HG03520 (cell line): ENCODE results near the gene GADD45GIP1.

ENCODE experiments used
- ATAC-seq: cut with Tn5 transposase; IDR thresholded peaks from one replicate; pipeline ENCODE4 v1.9.1; 2021; ENCODE audit warnings: mild to moderate bottlenecking, moderate library complexity; ENCODE audit not compliant: unreplicated experiment

Gene GADD45GIP1

DNA sequence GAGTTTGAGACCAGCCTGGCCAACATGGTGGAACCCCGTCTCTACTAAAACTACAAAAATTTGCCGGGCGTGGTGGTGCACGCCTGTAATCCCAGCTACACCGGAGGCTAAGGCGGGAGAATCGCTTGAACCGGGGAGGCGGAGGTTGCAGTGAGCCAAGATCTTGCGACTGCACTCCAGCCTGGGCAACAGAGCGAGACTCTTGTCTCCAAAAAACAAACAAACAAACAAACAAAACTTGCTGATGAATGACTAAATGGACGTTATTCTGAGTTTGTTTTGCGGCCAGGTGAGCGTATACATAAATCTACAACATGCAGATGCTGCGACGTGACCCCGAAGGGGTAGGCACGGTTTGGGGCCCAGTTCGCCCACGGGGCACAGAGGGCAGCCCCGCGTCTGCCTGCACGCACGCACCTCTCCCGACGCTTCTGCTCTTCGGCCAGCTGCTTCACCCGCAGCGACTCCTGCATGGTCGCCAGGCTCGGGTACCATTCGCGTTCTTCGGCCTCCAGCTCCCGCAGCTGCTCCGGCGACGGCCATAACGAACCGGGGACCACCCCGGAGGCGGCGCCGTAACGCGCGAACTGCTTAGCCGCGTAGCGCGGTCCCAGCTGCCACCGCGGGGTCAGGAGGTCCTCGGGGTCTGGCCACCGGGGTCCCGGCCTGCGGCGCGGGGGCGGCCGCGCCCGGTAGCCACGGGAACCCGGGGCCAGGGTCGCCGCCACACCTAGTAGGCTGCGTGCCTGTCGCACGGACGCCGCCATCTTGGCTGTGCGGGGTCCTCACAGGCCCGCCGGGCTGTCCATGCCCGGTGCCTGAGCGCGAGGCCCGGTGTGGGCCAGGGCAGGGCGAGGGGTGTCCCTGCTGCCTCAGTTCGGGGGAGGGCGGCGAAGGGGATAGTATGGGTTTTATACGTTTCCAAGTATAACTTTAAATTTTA is at the start of gene GADD45GIP1:
Gene GADD45GIP1 (minus strand): TSS at position 778 of the 943 bp plus-strand sequence. CDS start 11 bp downstream, at position 767.
- ATAC-seq: peak; percentile 70

DNA sequence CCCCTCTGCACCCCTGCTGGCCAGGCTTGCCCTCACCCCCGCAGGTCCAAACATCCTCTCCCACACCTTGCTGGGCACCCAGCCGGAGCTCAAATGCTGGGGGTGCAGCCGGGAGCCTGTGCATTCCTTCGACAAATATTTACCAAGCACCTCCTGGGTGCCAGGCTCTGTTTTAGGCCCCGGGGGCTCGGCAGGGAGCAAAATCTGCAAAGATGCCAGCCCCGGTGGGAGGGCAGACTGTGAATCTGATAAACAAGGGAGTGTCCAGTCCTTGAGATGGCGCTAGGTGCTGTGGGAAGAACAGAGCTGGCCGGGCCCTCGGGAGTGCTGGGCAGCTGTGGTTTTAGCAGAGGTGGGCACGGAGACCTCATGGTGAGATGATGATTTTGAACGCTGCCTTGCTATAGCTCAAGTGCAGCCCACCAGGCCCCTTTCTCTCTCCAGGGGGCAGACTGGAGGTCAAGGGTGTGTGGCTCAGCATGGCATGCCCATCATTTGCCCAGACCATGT is 48.9 kb upstream of the GADD45GIP1 start:
- no peak for ATAC-seq

DNA sequence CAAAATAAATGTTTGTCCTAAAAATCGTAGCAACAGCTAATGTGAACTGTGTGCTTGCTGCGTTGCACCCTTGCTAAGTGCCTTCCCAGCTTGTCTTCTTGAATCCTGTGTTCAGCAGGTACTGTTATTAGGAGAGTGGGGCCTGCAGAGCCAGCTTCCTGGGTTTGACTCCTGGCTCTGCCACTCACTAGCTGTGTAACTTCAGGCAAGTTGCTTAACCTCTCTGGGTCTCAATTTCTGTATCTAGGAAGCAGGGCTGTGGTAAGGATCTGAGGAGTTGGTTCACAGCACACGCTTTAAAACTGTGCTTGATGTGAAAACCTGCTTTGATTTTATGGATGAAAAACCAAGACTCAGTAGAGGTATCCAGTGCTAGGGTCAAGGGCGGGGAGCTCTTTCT is 48.2 kb upstream of the GADD45GIP1 start:
- no peak for ATAC-seq

DNA sequence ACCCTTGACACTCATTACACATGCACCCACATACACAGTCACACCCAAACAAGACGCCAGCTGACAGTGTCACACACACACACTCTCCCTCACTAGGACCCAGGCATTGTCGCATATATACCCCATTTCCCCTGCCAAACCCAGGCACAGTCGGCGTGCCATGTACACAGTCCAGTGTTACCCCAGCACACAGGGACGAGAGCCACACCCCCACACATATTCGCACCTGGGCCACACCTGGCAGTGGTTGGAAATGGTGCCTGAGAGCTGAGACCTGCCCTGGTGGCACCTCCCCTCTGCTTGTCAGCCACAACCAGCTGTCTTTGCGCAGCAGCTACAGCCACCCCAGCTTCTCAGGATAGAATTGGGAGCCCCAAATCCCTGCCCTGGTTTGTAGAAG is 47.2 kb upstream of the GADD45GIP1 start:
- no peak for ATAC-seq

DNA sequence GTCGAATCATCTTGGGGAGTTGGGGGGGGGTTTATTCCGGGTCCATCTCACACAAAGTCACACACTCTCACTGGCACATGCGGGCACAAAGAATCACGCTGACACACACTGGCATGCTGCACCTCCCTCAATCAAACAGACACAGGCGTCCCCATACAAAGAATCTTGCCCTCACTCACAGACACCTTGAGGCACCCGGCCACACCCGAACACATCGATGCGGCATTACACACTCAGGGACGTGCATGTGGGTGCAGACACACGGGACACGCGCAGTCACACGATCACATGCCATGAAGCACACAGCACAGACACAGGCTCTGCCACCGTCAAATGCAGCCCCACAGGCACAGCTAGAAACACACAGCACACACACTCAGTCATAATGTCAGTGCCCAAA is 46.1 kb upstream of the GADD45GIP1 start:
- ATAC-seq: no peak

DNA sequence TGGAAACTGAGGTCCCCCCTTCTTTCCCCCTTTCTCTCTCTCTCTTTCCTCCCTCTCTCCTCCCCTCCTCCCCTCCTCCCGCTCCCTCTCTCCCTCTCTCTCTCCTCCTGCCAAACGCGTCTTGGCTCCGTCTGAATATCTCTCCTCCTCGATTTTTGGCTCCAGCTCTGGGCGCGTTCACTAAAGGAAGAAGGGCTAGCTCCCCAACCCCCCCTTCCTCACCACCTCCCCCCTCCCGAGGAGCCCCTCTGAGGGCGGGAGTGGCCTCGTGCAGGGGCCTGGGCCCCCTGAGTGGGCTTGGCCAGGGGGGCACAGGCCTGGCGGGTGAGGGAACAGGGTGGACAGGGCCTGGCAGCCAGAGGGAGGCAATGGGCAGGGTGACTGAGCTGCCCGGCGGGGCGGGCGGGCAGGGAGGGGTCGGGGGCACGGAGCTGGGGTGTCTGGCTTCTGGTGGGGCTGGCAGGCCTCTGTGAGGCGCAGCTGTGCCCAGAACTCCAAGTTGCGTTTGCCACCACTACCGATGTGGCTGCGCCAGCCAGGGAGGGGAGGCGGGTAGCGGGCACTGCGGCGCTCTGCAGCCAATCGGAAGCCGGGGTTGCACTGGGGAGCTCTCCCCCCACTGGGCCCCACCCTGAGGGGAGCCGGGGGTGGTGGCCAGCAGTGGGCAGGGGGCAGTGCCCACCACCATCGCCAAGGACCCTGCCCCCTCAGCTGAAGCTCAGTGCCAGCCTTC is 45.3 kb upstream of the GADD45GIP1 start:
- no peak for ATAC-seq

DNA sequence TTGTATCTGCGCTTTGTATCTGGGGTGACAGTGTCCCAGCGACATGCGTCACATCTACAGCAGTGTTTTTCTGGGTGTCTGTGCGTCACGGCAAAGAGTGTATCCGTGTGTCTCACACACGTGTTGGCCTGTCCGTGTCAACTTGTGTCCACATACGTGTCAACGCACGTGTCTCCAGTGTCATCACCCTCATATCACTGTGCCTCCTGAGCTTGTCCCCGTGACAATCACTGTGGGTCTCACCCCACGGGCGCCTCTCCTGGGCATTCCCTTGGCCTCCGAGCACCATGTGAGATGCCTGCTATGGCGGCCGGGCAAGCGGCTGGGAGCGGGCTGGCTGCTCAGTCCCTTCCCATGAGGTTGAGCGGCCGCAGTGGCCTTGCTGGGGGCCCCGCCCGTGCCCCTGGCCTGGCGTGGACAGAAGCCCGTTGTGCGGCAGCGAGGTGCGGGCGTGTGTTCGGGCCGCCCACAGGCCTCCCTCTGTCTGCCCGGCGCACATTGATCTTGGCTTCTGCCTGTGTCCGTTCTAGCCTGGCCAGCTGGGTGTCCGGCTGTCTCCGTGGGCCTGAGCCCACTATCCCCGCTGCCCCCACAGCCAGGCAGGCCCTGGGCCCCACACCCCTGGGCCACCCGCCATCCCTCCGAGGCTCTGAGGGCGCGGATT is 44.6 kb upstream of the GADD45GIP1 start:
- ATAC-seq: no peak

DNA sequence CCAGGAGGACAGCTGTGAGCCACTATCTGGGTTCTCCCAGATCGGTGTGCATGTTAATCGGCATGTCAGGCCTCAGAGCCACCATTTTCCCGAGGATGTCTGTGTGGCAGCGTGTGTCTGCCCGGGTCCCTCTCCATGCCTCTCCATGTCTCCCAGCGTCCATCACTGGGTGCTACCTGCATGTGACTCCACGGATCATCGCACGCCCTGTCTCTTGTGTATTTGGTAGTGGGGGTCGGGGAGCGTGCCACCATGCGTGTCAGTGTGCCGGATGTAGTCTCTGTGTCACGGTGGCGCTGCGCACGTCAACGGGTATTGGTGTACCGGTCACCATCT is 44.1 kb upstream of the GADD45GIP1 start:
- ATAC-seq: no peak

DNA sequence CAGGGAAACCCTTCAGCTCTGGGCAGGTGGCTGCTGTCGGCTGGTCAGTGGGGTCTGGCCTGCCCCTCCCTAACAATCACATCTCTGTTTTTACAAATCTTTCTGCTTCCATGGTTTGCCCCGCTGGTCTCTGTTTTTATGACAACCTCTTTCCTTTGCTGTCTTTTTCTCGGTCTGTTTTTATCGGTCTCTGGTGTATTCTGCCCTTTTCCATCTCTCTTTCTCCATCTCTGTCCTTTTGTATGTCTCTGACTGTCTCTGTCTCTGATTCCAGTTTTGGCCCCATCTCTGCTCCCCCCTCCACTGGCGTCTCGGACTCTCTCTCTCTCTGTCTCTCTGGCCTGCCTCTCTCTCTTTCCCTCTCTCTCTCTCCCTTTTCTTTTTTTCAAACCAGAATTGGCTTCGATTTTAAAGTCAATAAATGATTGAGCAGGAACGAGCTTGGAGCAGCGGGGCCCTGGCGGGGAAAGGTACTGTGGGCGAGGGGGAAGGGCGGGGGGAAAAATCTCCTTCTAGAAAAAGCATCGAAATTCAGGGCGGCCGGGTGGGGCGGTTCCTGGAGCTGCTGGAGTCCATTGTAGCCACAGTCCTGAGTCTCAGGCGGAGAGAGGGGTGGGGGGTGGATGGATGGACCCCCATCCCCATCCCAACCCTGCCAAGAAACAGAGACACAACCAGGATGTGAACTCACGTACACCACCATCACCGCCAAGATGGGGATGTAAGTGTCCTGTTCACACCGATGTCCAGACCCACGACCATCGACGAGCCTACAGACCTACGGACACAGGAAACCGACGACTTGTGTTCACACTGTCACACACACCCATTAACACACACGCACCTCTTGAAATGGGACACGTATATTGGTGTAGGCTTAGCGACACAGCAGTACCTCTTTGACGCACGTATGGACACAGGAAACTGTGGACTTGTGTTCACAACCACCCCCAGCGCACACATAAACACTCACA is 41.2 kb upstream of the GADD45GIP1 start:
- ATAC-seq: no peak

DNA sequence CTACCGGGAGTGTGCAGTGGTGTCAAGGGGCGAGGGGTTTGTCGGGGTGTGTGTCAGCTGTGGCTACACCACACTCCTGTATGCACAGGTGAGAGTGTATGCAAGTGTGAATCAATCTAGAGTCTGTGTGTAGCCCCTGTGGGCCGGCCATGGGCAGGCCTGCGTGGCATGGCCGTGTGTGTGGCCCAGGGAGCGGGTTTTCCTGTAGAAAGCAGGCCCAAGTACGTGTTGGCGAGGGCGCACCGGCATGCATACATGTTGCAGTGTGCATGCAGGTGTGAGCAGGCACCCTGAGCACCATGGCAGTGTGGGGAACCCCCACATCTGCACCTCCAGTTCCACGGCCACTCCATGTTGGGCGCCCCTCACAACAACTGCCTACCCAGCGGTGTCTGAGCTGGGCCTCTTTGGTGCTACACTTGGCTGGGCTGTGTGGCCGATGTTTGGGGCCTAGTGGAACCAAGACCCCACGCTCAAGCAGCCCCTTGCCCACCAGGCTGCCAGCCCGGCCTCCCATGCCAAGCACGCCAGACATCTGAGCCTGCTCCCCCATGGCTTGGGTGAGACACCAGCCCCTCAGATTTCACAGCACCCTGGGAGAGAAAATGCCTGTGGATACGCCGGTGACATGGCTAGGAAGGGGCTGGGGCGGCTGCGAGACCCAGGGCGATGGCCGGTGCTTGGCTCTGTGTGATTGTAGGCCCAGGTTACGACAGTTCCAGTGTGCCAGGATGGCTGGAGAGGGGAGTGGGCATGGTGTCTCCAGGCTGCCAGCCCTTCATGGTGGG is 40.4 kb upstream of the GADD45GIP1 start:
- no peak for ATAC-seq

DNA sequence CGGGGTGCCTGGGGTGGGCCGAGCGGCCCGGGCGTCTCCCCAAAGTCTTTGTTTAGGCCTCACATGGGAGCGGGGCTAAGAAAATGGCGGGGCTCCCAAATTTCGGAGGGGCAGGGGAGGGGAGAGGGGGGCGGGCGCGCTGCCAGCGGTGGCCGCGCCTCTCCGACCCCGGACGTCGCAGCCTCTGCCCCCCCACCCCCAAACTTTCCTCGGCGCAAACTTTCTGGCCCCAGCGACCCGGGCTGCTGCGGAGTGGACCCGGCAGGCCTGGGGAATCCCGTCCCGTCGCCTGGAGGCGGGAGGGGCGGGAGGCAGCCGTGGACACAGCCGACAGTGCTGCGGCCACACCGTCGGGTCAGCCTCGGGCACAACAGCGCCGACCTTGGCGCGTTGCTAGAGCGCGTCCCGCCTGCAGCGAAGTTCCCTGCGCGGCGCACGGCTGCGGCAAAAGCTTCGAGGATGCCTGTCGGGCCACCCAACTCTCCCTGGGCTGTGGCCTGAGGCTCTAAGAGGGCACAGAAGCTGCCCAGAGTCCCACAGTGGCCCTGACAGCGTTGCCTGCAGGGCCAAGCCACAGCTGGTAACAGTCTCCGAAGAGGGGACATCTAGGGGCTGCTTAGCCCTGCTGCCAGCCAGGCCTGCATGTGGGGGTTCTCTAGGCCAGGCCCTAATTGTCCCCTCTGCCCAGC is 39.5 kb upstream of the GADD45GIP1 start:
- ATAC-seq: no peak

DNA sequence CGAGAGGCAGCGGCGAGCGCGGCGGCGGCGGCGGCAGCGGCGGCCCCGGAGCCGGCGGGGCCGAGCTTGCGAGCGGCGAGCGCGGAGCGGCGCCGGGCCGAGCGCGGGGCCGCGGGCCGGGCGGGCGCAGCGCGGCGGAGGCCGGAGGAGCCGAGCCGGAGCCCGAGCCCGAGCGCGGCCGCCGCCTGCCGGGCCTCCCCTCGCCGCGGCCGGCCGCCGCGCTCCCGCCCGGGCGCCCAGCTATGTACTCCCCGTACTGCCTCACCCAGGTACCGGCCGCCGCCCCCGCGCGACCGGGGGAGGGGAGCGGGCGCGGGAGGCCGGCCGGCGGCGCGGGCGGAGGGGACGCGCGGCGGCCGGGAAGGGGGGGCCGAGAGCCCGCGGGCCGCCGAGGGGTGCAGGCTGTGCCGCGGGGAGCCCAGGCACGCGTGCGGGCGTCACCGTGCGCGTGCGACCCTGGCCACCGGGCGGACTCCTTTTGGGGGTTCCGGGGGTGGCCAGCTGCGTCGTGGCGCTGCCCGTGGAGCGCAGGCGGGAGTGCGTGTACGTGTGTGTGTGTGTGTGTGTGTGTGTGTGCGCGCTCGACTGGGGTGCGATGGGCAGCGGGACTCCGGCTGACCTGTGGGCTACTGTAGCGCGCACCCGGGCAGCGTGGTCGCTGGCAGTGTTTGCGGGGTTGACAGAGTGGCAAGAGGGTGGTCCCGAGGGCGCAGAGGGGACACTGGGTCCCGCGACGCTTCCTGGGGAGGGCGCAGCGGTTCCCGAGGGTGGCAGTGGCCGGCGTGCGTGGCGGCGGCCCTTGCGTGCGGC is 38.8 kb upstream of the GADD45GIP1 start:
- ATAC-seq: no peak

DNA sequence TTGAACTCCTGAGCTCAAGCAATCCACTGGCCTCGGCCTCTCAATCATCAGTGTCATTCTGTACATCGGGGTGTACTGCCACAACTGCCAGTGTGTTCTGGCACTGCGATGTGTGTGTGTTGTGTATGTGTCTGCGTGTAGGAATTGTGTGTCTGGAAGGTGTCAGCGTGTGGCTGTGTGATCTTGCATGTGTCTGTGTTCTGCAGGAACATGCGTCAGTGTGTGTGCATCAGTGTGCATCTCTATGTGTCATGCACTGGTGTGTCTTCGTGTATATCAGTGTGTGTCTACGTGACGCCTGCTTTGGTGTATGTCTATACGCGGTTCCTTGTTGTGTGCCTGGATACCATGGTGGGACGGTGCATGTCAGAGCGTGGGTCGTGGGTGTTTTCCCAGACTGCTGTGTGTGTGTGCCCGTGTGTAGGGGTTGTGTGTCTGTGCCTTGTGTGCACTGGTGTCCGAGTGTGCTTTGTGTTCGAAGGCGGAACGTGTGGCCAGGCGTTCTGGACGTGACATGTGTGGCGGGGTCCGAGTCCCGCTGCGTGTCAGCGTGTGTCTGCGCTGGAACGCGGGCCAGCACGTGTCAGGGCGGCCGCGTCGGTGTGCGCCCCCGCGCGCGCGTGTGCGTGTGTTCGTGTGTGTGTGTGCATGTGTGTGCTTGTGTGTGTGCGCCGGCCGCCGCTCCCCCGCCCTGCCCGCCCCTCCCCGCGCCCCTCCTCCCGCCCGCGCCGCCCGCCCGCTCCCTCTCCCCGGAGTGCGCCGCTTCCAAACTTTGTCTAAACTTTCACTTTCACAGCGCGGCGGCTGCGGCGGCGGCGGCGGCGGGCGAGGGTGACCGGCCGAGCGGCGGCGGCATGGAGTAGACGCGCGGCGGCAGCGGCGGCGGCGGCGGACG is 37.9 kb upstream of the GADD45GIP1 start, which contains the start of gene NFIX:
Gene NFIX (plus strand): TSS at position 775 of the 895 bp plus-strand sequence. CDS start 363 bp downstream, outside the sequence.
- no peak for ATAC-seq

DNA sequence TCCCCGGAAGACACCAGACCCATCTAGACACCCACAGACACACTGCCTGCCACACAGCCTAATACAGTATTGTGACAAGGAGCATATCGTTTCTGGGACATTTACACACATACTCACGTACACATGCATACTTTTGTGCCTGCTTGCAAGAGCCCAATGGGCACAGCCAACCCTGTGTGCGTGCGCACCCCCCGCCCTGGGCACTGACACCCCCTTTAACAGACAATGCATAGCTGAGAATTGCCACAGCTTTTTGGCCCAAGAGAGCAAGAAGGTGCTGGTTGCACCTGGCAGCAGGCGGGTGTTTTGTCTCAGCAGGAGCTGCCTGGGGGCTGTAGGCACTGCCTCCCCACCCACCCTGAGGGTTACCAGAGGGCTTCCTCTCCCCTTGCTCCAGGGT is 36.5 kb upstream of the GADD45GIP1 start:
- ATAC-seq: no peak

DNA sequence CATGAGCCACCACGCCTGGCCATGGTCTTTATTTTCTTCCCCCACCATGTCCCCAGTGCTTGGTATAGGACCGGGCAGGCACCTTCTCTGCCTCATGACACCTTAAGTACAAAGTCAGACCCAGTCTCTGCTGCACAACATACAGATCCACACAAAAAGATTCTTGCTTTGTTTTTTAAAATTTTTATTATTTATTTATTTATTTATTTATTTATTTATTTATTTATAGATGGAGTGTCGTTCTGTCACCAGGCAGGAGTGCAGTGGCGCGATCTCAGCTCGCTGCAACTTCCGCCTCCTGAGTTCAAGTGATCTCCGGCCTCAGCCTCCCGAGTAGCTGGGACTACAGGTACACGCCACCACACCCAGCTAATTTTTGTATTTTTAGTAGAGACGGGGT is 35.7 kb upstream of the GADD45GIP1 start:
- no peak for ATAC-seq

DNA sequence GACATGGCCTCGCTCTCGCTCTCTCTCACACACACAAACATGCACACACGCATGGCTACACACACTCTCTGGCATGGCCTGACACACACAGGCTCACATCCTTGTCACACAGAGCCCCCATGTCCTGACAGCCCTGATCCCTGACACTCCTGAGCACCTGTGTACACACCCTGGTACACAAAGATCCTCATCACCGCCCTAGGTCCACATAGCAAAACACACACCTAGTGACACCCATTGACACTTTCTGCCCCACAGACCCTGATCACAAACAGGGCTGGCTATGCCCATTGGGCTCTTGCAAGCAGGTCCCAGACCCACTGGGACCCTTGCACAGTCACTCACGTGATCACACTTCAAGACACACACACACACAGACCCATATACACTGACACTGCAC is 34.3 kb upstream of the GADD45GIP1 start:
- no peak for ATAC-seq

DNA sequence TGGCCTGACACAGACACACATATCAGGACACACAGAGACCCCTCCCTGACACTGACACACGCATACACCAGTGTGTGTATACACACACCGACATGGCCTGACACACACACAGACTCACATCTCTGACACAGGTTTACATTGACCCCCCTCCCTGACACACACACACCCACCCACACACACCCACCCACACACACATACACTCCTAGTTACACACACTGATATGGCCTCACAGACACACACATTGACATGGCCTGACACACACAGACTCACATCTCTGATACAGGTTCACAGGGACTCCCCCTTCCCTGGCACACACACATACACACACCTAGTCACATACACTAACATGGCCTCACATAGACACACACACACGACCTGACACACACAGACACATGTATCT is 33.8 kb upstream of the GADD45GIP1 start:
- ATAC-seq: no peak
